Immature natural killer cell (primary cell): ENCODE results near the gene SLC4A2. TPM values are rescaled to one million over a fixed set of nuclear protein-coding genes. Genes with fewer than 3 reads are reported as not detected.

Source experiments
- DNase-seq, 3 donors: peaks; one replicate each; pipeline ENCODE4 v3.0.0; 2022; ENCODE audit warnings: mixed read lengths in 1 of 3
- H3K27ac Mint-ChIP-seq, 6 donors: one replicate each; pipeline ENCODE4 v1.8.0; 2020; ENCODE audit warnings: mixed read lengths in 6 of 6, mild to moderate bottlenecking in 5 of 6, inconsistent platforms in 4 of 6, moderate library complexity in 3 of 6
- H3K27me3 Mint-ChIP-seq, 3 donors: one replicate each; pipeline ENCODE4 v1.8.0; 2020 to 2021; ENCODE audit warnings: low read depth in 3 of 3, mild to moderate bottlenecking in 3 of 3, mixed read lengths in 3 of 3, moderate library complexity in 3 of 3, inconsistent platforms in 1 of 3
- H3K36me3 Mint-ChIP-seq, 3 donors: one replicate each; pipeline ENCODE4 v1.8.0; 2020; ENCODE audit warnings: mixed read lengths in 3 of 3, inconsistent platforms in 2 of 3, mild to moderate bottlenecking in 2 of 3
- H3K4me1 Mint-ChIP-seq, 2 donors: one replicate each; pipeline ENCODE4 v1.8.0; 2020; ENCODE audit warnings: inconsistent platforms in 2 of 2, mild to moderate bottlenecking in 2 of 2, mixed read lengths in 2 of 2, moderate library complexity in 1 of 2
- H3K4me3 Mint-ChIP-seq, 5 donors: one replicate each; pipeline ENCODE4 v1.8.0; 2020; ENCODE audit warnings: mild to moderate bottlenecking in 5 of 5, mixed read lengths in 5 of 5, inconsistent platforms in 3 of 5, moderate library complexity in 3 of 5
- H3K9me3 Mint-ChIP-seq, 6 donors: one replicate each; pipeline ENCODE4 v1.8.0; 2020; ENCODE audit warnings: mild to moderate bottlenecking in 6 of 6, mixed read lengths in 6 of 6, inconsistent platforms in 4 of 6, moderate library complexity in 3 of 6
- polyA plus RNA-seq, 3 donors: library from polyadenylated mRNA; unstranded; fragments of 300-500 nt; fragmentation: Illumina TruSeq; gene quantifications; one replicate each; pipeline ENCODE4 v1.2.3, GENCODE V29; 2021

The SLC4A2 gene
- polyA plus RNA-seq, 3 donors from 2014 or later = 6.7 to 19.8 (median 10.9) TPM

DNA sequence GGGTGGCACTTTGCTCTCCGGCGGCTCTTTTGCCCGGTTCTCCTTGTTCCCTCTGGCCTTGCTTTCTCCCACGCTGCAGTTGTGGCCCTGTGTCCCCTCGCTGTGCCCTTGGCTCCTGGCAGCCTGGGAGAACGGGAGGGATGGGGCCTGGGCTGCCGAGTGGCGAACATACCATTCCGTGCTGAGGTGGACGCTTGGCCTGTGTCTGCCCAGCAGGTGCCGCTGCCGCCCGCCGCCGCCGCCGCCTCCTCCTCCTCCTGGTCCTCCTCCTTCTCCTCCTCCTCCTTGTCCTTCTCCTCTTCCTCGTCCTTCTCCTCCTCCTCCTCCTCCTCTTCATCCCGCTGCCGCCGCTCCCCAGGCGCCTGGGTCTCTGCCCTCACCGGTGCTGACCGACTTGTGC is 62.9 kb downstream of the SLC4A2 start:
- Mint-ChIP-seq H3K27me3 (peaks cover 0 to 2% (median 2%) of the 10 kb centered on the region in 3 donors), H3K36me3 (peaks cover 4 to 25% (median 6%) of the 10 kb centered on the region in 3 donors), H3K4me1 (no peaks in the 10 kb centered on the region), H3K27ac (no peak overlapping the region), H3K4me3 (no peak overlapping the region), H3K9me3 (no peaks in the 10 kb centered on the region)
- no peak for DNase-seq

DNA sequence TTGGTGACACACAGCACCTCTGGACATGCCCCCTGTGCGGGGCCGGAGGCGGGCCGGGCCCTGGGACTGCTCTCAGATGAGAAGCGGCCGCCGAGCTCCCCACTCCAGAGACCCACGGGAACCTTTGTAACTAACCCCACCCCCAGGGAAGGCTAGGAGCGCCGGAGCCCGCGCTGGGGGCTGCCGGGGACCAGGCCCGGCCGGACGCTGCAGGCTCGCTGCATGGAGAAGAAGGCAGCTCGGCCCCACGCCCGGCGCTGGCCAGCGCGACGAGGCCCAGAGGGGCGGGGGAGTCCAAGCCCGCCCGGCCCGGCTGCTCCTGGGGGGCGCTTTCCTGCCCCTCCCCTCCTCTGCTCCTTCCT is 63.4 kb downstream of the SLC4A2 start:
- DNase-seq = no peak
- H3K27ac Mint-ChIP-seq = no peak overlapping the region

DNA sequence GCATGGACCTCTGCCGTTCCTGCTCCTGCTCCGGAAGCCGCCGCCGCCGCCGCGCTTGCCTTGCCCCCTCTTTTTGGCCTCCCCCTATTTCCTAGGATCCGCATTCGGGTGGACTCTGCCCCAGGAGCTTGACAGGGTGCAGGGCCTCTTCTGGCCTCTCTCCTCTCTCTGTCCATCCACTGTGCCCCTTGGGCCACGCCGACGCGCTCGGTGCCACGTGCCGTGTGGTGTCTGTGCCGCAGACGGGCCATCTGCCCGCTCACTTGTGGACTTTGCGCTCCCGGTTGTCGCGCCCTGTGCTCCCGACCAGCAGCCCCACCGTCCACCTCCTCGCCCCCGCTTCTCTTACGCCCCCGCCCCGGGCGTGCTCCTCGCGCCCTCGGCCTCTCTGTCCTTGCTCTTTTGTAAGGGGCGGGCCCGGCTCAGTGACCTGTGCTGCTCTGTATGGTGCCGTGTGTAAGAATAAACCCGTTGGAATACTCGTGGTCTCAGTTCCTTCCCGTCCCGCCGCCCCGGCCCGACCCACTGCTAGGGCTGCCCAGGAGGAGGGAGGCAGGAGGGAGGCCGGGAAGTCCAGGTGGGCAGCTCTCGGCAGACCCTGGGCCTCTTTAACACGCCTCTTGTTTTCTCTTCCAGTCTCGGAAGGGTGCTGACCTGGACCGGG is 63.9 kb downstream of the SLC4A2 start:
- Mint-ChIP-seq H3K27ac (no peak overlapping the region), H3K27me3 (peaks cover 0 to 2% (median 2%) of the 10 kb centered on the region in 3 donors), H3K9me3 (no peaks in the 10 kb centered on the region), H3K4me1 (no peaks in the 10 kb centered on the region), H3K36me3 (peaks cover 4 to 25% (median 6%) of the 10 kb centered on the region in 3 donors), H3K4me3 (no peak overlapping the region)
- DNase-seq = no peak

More for the DNA sequence above, 63.4 kb downstream of the SLC4A2 start:
- Mint-ChIP-seq H3K9me3 (no peaks in the 10 kb centered on the region), H3K36me3 (peaks cover 4 to 25% (median 6%) of the 10 kb centered on the region in 3 donors), H3K4me3 (no peak overlapping the region), H3K27me3 (peaks cover 0 to 2% (median 2%) of the 10 kb centered on the region in 3 donors), H3K4me1 (no peaks in the 10 kb centered on the region)

DNA sequence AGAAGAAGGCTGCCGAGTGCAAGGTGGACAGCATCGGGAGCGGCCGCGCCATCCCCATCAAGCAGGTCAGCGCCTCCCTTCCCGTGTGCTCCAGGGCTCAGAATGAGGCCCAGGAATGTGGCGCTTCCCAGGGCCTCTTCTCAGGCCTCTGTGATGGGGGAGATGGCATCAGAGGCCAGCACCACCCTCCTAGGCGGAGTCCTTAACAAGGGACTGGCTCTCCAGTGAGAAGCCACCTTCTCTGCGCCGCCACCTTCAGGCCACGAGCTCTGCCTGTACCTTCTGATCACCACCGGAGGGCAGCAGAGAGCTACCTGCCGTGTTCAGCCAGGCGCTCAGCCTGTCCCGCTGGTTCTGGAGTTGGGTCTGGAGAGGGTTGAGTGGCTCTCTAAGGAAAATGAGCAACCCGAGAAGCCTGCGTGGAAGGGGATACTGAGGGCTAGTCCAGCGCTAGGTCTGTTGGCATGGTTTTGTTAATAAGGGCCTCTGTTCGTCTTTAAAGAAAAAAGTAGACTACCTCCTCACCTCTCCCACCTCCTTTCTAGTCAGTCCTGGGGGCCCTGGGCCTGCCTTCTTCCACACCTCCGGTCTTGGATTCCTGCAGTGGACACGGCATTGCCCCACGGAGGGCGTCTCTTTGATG is 64.6 kb downstream of the SLC4A2 start:
- DNase-seq = peak; percentile 66 to 77 (median 70)
- Mint-ChIP-seq H3K27me3 (peaks cover 0 to 4% (median 2%) of the 10 kb centered on the region in 3 donors), H3K36me3 (peaks cover 4 to 23% (median 6%) of the 10 kb centered on the region in 3 donors), H3K4me3 (no peak overlapping the region), H3K27ac (no peak overlapping the region), H3K9me3 (no peaks in the 10 kb centered on the region), H3K4me1 (no peaks in the 10 kb centered on the region)

DNA sequence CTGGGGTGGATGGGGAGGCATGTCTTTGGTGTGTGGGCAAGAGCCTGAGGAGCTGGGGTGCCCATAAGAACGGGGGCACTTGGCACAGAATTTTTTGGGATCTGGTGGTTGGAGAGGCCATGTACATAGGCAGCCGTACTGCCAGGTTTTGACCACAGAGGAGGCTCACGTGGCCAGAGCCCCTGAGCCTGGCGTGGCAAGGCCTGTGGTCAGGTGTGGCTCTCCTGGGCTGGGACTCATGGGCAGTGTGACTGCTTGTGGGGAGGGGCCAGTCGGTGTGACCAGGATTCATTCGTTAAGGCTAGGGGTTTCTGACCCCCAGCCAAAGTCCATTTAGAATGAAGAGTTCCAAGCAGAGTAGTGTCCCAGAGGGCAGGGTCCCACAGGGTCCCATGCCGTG is 65.1 kb downstream of the SLC4A2 start:
- H3K4me1 Mint-ChIP-seq = no peaks in the 10 kb centered on the region
- no peak for DNase-seq
- no peak overlapping the region for H3K27ac Mint-ChIP-seq
- no peaks in the 10 kb centered on the region for H3K9me3 Mint-ChIP-seq
- peaks cover 4 to 20% (median 6%) of the 10 kb centered on the region in 3 donors for H3K36me3 Mint-ChIP-seq
- H3K4me3 Mint-ChIP-seq = no peak overlapping the region
- peaks cover 0 to 4% (median 2%) of the 10 kb centered on the region in 3 donors for H3K27me3 Mint-ChIP-seq

DNA sequence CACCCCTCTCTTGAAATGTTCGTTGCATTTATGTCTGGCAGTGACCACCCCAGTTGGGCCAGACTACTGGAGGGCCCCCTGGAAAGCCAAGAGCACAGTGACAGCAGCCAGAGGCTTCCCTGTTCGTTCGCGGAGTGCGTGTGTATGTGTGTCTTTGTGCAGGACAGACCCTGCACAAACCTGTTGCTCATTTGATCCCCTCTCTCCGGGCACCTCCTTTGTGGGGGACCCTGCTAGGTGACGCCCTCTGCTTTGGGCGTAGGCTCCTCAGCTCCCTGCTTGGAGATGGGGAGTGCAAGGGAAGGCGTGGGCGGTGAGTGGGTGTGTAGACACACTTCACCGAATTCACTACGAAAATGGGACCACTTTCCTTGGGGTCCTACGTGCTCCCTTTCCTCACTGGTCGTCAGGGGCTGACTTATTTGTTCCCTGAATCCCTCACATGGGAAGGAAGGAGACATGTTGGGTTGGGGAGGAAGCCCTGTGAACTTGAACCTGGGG is 65.6 kb downstream of the SLC4A2 start:
- Mint-ChIP-seq H3K4me3 (no peak overlapping the region), H3K9me3 (no peaks in the 10 kb centered on the region), H3K36me3 (peaks cover 4 to 20% (median 6%) of the 10 kb centered on the region in 3 donors), H3K27me3 (peaks cover 0 to 4% (median 2%) of the 10 kb centered on the region in 3 donors), H3K27ac (no peak overlapping the region), H3K4me1 (no peaks in the 10 kb centered on the region)
- no peak for DNase-seq

DNA sequence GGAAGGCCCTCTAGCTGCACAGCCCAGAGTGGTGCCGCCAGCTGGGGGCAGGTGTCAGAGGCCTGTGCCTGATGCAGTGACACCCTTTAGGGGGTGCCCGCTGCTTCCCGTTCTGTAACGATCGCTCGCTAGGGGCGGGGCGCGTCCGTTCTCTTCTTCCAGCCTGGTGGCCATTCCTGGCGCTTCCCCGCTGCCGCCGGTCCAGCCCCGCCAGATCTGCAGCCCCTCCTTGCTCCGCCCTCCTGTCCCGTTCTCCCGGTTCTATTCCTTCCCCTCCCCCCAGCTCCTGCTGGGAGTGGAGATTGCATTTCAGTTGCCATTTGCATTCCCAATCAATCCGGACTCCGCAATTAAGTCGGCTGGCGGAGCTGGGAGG is 66.1 kb downstream of the SLC4A2 start:
- Mint-ChIP-seq H3K4me3 (no peak overlapping the region), H3K27ac (no peak overlapping the region), H3K4me1 (no peaks in the 10 kb centered on the region), H3K9me3 (no peaks in the 10 kb centered on the region), H3K36me3 (peaks cover 4 to 20% (median 6%) of the 10 kb centered on the region in 3 donors), H3K27me3 (peaks cover 0 to 4% (median 2%) of the 10 kb centered on the region in 3 donors)
- DNase-seq = no peak

DNA sequence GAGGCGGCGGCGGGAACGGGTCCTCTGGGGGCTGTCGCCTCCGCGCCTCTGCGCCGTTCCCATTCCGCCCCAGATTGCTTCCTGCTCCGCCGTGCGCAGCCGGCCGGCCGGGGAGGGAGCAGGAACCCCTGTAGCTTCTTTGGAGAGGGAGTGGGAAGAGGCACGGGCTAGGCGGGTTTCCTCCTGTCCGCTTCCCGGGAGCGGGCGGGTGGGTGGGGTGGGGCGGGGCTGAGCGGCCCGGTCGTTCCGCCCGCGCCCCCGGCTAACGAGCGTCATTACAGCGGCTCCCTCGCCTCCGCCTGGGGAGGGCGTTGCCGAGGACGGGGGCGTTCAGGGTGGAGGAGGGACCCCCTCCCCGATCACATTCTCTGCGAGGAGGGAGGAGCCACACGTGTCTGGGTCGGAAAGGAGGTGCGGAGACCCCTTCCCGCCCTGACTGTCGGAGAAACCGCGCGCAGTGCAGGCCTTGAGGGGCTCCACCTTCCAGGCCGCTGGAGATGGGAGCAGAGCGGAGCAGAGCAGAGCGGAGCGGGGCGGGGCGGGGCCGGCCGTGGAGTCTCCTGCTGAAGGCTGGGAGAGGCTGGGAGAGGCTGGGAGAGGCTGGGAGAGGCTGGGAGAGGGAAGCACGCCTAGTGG is 66.6 kb downstream of the SLC4A2 start:
- no peaks in the 10 kb centered on the region for H3K4me1 Mint-ChIP-seq
- no peaks in the 10 kb centered on the region for H3K9me3 Mint-ChIP-seq
- no peak for DNase-seq
- H3K27ac Mint-ChIP-seq = no peak overlapping the region
- peaks cover 4 to 16% (median 6%) of the 10 kb centered on the region in 3 donors for H3K36me3 Mint-ChIP-seq
- H3K4me3 Mint-ChIP-seq = no peak overlapping the region
- peaks cover 0 to 4% (median 2%) of the 10 kb centered on the region in 3 donors for H3K27me3 Mint-ChIP-seq

Other genes with a start within 250 kb of the SLC4A2 start
- gene AOC1, start 207.1 kb upstream of the SLC4A2 start, polyA plus RNA-seq = not detected
- gene KCNH2, start 81.3 kb upstream of the SLC4A2 start, polyA plus RNA-seq = not detected
- gene NOS3, start 68.6 kb upstream of the SLC4A2 start, polyA plus RNA-seq = 1 to 10 TPM in 2 of 3 donors, under 1 TPM in 1; 0.21 to 4.9 (median 2.4) TPM
- 1 to 10 TPM in 2 of 3 donors, not detected in 1; 1.9 to 5.7 TPM for gene ATG9B, start 35.1 kb upstream of the SLC4A2 start, polyA plus RNA-seq
- 10 to 100 TPM; 17.6 to 26.5 (median 23.3) TPM for gene ABCB8, start 31.1 kb upstream of the SLC4A2 start, polyA plus RNA-seq
- not detected for gene ASIC3, start 11.1 kb upstream of the SLC4A2 start, polyA plus RNA-seq
- gene CDK5, start 1.7 kb upstream of the SLC4A2 start, polyA plus RNA-seq = 10 to 100 TPM; 15.6 to 18.9 (median 17.9) TPM
- gene FASTK, start 21.2 kb downstream of the SLC4A2 start, polyA plus RNA-seq = 10 to 100 TPM; 49.0 to 57.6 (median 51.2) TPM
- 10 to 100 TPM; 47.5 to 57.5 (median 49.6) TPM for gene TMUB1, start 23.9 kb downstream of the SLC4A2 start, polyA plus RNA-seq
- gene AGAP3, start 26.9 kb downstream of the SLC4A2 start, polyA plus RNA-seq = 1 to 10 TPM; 2.8 to 6.3 (median 4.3) TPM
- not detected for gene GBX1, start 108.1 kb downstream of the SLC4A2 start, polyA plus RNA-seq
- not detected for gene ASB10, start 127.7 kb downstream of the SLC4A2 start, polyA plus RNA-seq
- not detected for gene H2BK1, start 150.9 kb downstream of the SLC4A2 start, polyA plus RNA-seq
- 10 to 100 TPM; 24.2 to 35.4 (median 31.7) TPM for gene ABCF2, start 167.6 kb downstream of the SLC4A2 start, polyA plus RNA-seq
- 10 to 100 TPM; 23.0 to 39.2 (median 35.4) TPM for gene CHPF2, start 172.9 kb downstream of the SLC4A2 start, polyA plus RNA-seq
- 1 to 10 TPM; 1.2 to 3.9 (median 2.6) TPM for gene SMARCD3, start 189.1 kb downstream of the SLC4A2 start, polyA plus RNA-seq